GM12892 (cell line): ENCODE results near the gene TSNAXIP1.
A peak's percentile ranks its signal among the peaks of the same experiment; 100 is the strongest.

ENCODE experiments used
- POLR2A ChIP-seq: IDR thresholded peaks from 2 replicates; pipeline ENCODE4 v1.6.1; 2011; ENCODE audit warnings: low read depth, low read length, control low read depth
- POLR2AphosphoS5 ChIP-seq: IDR thresholded peaks from 2 replicates; pipeline ENCODE4 v1.6.1; 2011; ENCODE audit warnings: low read depth, low read length, control low read depth
- TAF1 ChIP-seq: IDR thresholded peaks from 2 replicates; pipeline ENCODE4 v1.6.1; 2011; ENCODE audit warnings: low read depth, mild to moderate bottlenecking, control low read depth, low read length, borderline replicate concordance

GRCh38 chr16:67806428-67807147, at the start of gene TSNAXIP1, which contains the start of gene RANBP10:
- TF ChIP-seq POLR2A (peak; percentile 84; the same call in 1 of the 2 replicates), POLR2AphosphoS5 (peak; percentile 65), TAF1 (peak; percentile 99)
